ENCODE data around the gene ZNF687. TPM values are rescaled to one million over a fixed set of nuclear protein-coding genes. Genes with fewer than 3 reads are reported as not detected.

ZNF687 gene
- total RNA-seq, 1 experiment from 2014 or later = 56.8 TPM

GRCh38 chr1:151325231-151325630 lies 43.1 kb downstream of the ZNF687 start:
- no peak for DNase-seq (ENCODE audit: low spot score)
- Mint-ChIP-seq H3K9me3 (no peaks in the 10 kb centered on the region), H3K27ac (no peak overlapping the region), H3K4me1 (peaks cover 13% of the 10 kb centered on the region), H3K4me3 (peak overlapping the region; percentile 87; the same call in 1 of the 2 replicates), H3K36me3 (peaks cover 17% of the 10 kb centered on the region), H3K27me3 (ENCODE audit: low read depth) (no peaks in the 10 kb centered on the region)
- ChIA-PET CTCF (interaction anchor here (1.8 kb wide), 2 partner anchors 15 to 24 kb away, joined by 5 to 6 read pairs; no protein-coding TSS in a partner anchor), POLR2A (no interaction called here)
- TF ChIP-seq ZNF317 (CRISPR knock-in tag; IDR thresholded peaks at IDR 0.05; ENCODE audit: borderline replicate concordance, low read depth) (no peak), ZNF532 (CRISPR knock-in tag; IDR thresholded peaks at IDR 0.05; ENCODE audit: borderline replicate concordance) (no peak)
- no peak for ATAC-seq

- POLR2A ChIA-PET = interaction anchor here (2.0 kb wide), 1 partner anchor 43 kb away, joined by 23 read pairs; the partner anchor contains the start of gene ZNF687
- TF ChIP-seq, protein P1, sequence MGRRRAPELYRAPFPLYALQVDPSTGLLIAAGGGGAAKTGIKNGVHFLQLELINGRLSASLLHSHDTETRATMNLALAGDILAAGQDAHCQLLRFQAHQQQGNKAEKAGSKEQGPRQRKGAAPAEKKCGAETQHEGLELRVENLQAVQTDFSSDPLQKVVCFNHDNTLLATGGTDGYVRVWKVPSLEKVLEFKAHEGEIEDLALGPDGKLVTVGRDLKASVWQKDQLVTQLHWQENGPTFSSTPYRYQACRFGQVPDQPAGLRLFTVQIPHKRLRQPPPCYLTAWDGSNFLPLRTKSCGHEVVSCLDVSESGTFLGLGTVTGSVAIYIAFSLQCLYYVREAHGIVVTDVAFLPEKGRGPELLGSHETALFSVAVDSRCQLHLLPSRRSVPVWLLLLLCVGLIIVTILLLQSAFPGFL (CRISPR knock-in tag; IDR thresholded peaks at IDR 0.05; ENCODE audit: borderline replicate concordance) = no peak
- TF ChIP-seq, protein P2, sequence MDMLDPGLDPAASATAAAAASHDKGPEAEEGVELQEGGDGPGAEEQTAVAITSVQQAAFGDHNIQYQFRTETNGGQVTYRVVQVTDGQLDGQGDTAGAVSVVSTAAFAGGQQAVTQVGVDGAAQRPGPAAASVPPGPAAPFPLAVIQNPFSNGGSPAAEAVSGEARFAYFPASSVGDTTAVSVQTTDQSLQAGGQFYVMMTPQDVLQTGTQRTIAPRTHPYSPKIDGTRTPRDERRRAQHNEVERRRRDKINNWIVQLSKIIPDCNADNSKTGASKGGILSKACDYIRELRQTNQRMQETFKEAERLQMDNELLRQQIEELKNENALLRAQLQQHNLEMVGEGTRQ (CRISPR knock-in tag; IDR thresholded peaks at IDR 0.05) = no peak
- TF ChIP-seq, protein P3, sequence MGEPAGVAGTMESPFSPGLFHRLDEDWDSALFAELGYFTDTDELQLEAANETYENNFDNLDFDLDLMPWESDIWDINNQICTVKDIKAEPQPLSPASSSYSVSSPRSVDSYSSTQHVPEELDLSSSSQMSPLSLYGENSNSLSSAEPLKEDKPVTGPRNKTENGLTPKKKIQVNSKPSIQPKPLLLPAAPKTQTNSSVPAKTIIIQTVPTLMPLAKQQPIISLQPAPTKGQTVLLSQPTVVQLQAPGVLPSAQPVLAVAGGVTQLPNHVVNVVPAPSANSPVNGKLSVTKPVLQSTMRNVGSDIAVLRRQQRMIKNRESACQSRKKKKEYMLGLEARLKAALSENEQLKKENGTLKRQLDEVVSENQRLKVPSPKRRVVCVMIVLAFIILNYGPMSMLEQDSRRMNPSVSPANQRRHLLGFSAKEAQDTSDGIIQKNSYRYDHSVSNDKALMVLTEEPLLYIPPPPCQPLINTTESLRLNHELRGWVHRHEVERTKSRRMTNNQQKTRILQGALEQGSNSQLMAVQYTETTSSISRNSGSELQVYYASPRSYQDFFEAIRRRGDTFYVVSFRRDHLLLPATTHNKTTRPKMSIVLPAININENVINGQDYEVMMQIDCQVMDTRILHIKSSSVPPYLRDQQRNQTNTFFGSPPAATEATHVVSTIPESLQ (CRISPR knock-in tag; IDR thresholded peaks at IDR 0.05) = no peak
- TF ChIP-seq SP1 (CRISPR knock-in tag; conservative IDR thresholded peaks at IDR 0.05) (no peak), FOXJ3 (CRISPR knock-in tag; IDR thresholded peaks at IDR 0.05; ENCODE audit: borderline replicate concordance) (no peak), ZNF416 (CRISPR knock-in tag; IDR thresholded peaks at IDR 0.05) (no peak), NR3C1 (CRISPR knock-in tag; conservative IDR thresholded peaks at IDR 0.05; ENCODE audit: low read depth) (no peak), FOXK1 (CRISPR knock-in tag; IDR thresholded peaks at IDR 0.05) (no peak), IRF2 (CRISPR knock-in tag; IDR thresholded peaks at IDR 0.05; ENCODE audit: borderline replicate concordance, low read depth) (no peak), SOX15 (CRISPR knock-in tag; IDR thresholded peaks at IDR 0.05) (no peak), MYBL2 (CRISPR knock-in tag; IDR thresholded peaks at IDR 0.05) (no peak), NFE2L1 (CRISPR knock-in tag; IDR thresholded peaks at IDR 0.05) (no peak), GRHL2 (CRISPR knock-in tag; IDR thresholded peaks at IDR 0.05; ENCODE audit: insufficient replicate concordance, severe bottlenecking) (no peak)
- DNase-seq (ENCODE audit: low spot score) (no peak), ATAC-seq (no peak)
- CTCF ChIA-PET = interaction anchor here (1.8 to 2.3 kb wide), 4 partner anchors 15 to 25 kb away, joined by 5 to 48 read pairs (median 18); no protein-coding TSS in a partner anchor
- H3K4me3 Mint-ChIP-seq = peak overlapping the region; percentile 87
- H3K36me3 Mint-ChIP-seq = peaks cover 17% of the 10 kb centered on the region
- H3K4me1 Mint-ChIP-seq = peaks cover 13% of the 10 kb centered on the region
- no peaks in the 10 kb centered on the region for H3K27me3 Mint-ChIP-seq (ENCODE audit: low read depth)
- H3K27ac Mint-ChIP-seq = peak overlapping the region; percentile 95; the same call in 1 of the 2 replicates
- no peaks in the 10 kb centered on the region for H3K9me3 Mint-ChIP-seq
Observed at GRCh38 chr1:151325646-151326429, 43.7 kb downstream of the ZNF687 start.
